KOPT-K1 (cell line): ENCODE measurements around the gene IL4R.
"Not testable (repeated sequence)": the region's sequence is repeated elsewhere in the genome, so short reads cannot be mapped to it uniquely, and the experiment has no call there.

ENCODE experiments used
- H3K27ac ChIP-seq: fragments of 200-600 bp; sonication (generic); 2 replicates; pipeline ENCODE4 v1.5.1; 2016; ENCODE audit warnings: antibody characterized with exemption, mild to moderate bottlenecking, low read depth, low read length; ENCODE audit not compliant: poor library complexity, severe bottlenecking
- H3K36me3 ChIP-seq: fragments of 200-600 bp; sonication (generic); 2 replicates; pipeline ENCODE4 v1.5.1; 2017; ENCODE audit warnings: antibody characterized with exemption, mild to moderate bottlenecking, low read length, moderate library complexity; ENCODE audit not compliant: insufficient read depth
- H3K9me3 ChIP-seq: fragments of 200-600 bp; sonication (generic); 2 replicates; pipeline ENCODE4 v1.5.1; 2017; ENCODE audit warnings: antibody characterized with exemption, low read length, mild to moderate bottlenecking; ENCODE audit not compliant: insufficient read depth, poor library complexity, severe bottlenecking

The IL4R gene

GRCh38 chr16:27284865-27285675, 28.7 kb upstream of the IL4R start:
- H3K27ac ChIP-seq = no peak overlapping the region

GRCh38 chr16:27285676-27286196, 28.0 kb upstream of the IL4R start:
- Histone ChIP-seq H3K9me3 (no peaks in the 10 kb centered on the region), H3K27ac (no peak overlapping the region), H3K36me3 (no peaks in the 10 kb centered on the region)

More at GRCh38 chr16:27284865-27285675, 28.7 kb upstream of the IL4R start:
- H3K36me3 ChIP-seq = no peaks in the 10 kb centered on the region
- H3K9me3 ChIP-seq = no peaks in the 10 kb centered on the region

- no peak overlapping the region for H3K27ac ChIP-seq
- H3K36me3 ChIP-seq = no peaks in the 10 kb centered on the region
- H3K9me3 ChIP-seq = no peaks in the 10 kb centered on the region
Measured at GRCh38 chr16:27286451-27286850, 27.3 kb upstream of the IL4R start.

- Histone ChIP-seq H3K9me3 (no peaks in the 10 kb centered on the region), H3K27ac (no peak overlapping the region), H3K36me3 (no peaks in the 10 kb centered on the region)
Measured at GRCh38 chr16:27287051-27287811, 26.5 kb upstream of the IL4R start.

- H3K36me3 ChIP-seq = no peaks in the 10 kb centered on the region
- no peaks in the 10 kb centered on the region for H3K9me3 ChIP-seq
- H3K27ac ChIP-seq = no peak overlapping the region
Measured at GRCh38 chr16:27287887-27288286, 25.9 kb upstream of the IL4R start.

- H3K27ac ChIP-seq, H3K36me3 ChIP-seq, H3K9me3 ChIP-seq: not testable (repeated sequence)
Measured at GRCh38 chr16:27288313-27288712, 25.5 kb upstream of the IL4R start.

- Histone ChIP-seq H3K36me3 (no peaks in the 10 kb centered on the region), H3K27ac (no peak overlapping the region), H3K9me3 (no peaks in the 10 kb centered on the region)
Measured at GRCh38 chr16:27289669-27290068, 24.1 kb upstream of the IL4R start.

- H3K9me3 ChIP-seq = no peaks in the 10 kb centered on the region
- H3K36me3 ChIP-seq = no peaks in the 10 kb centered on the region
- no peak overlapping the region for H3K27ac ChIP-seq
Measured at GRCh38 chr16:27290562-27290961, 23.2 kb upstream of the IL4R start.

- Histone ChIP-seq H3K27ac (no peak overlapping the region), H3K9me3 (no peaks in the 10 kb centered on the region), H3K36me3 (no peaks in the 10 kb centered on the region)
Measured at GRCh38 chr16:27291106-27291505, 22.7 kb upstream of the IL4R start.

GRCh38 chr16:27291722-27292240, 22.0 kb upstream of the IL4R start:
- H3K9me3 ChIP-seq = no peaks in the 10 kb centered on the region
- no peak overlapping the region for H3K27ac ChIP-seq
- H3K36me3 ChIP-seq = no peaks in the 10 kb centered on the region

- H3K9me3 ChIP-seq = no peaks in the 10 kb centered on the region
- H3K36me3 ChIP-seq = no peaks in the 10 kb centered on the region
- no peak overlapping the region for H3K27ac ChIP-seq
Measured at GRCh38 chr16:27293343-27293742, 20.4 kb upstream of the IL4R start.

- Histone ChIP-seq H3K9me3 (no peaks in the 10 kb centered on the region), H3K27ac (no peak overlapping the region), H3K36me3 (no peaks in the 10 kb centered on the region)
Measured at GRCh38 chr16:27298132-27298531, 15.6 kb upstream of the IL4R start.

- H3K36me3 ChIP-seq = no peaks in the 10 kb centered on the region
- no peaks in the 10 kb centered on the region for H3K9me3 ChIP-seq
- no peak overlapping the region for H3K27ac ChIP-seq
Measured at GRCh38 chr16:27301236-27301861, 12.4 kb upstream of the IL4R start.

GRCh38 chr16:27302126-27302525, 11.6 kb upstream of the IL4R start:
- Histone ChIP-seq H3K27ac (no peak overlapping the region), H3K9me3 (no peaks in the 10 kb centered on the region), H3K36me3 (no peaks in the 10 kb centered on the region)
